BJ (cell line): ENCODE data around the gene THAP8. TPM values are rescaled to one million over a fixed set of nuclear protein-coding genes. Genes with fewer than 3 reads are reported as not detected.

Source experiments
- CTCF ChIA-PET: fragments of 350-600 bp; formaldehyde crosslinking; extraction: SDS; loops from one replicate; lab custom pipeline; 2021; ENCODE audit warnings: antibody characterized with exemption, inconsistent platforms; lab: Yijun Ruan, JAX
- POLR2A ChIA-PET: fragments of 300-600 bp; sonication (Branson Sonifier 250); formaldehyde crosslinking; extraction: SDS; loops from one replicate; lab custom pipeline; 2021; ENCODE audit warnings: antibody characterized with exemption; lab: Charles Lee
- DNase-seq: peaks from one replicate; pipeline ENCODE4 v3.0.0-alpha.2; 2011; ENCODE audit warnings: low read depth
- H3K27me3 ChIP-seq: 2 replicates; pipeline ENCODE4 v1.6.0; 2011; ENCODE audit warnings: low read length; ENCODE audit not compliant: control insufficient read depth, insufficient read depth
- H3K36me3 ChIP-seq: 2 replicates; pipeline ENCODE4 v1.5.1; 2011; ENCODE audit warnings: low read length; ENCODE audit not compliant: control insufficient read depth, insufficient read depth
- H3K4me3 ChIP-seq: 2 replicates; pipeline ENCODE4 v1.5.1; 2011; ENCODE audit warnings: low read depth, mild to moderate bottlenecking, control low read depth, low read length
- CTCF ChIP-seq: IDR thresholded peaks from 2 replicates; pipeline ENCODE4 v1.5.1; 2011; ENCODE audit warnings: low read depth, mild to moderate bottlenecking, control low read depth, inconsistent platforms, low read length, moderate library complexity; ENCODE audit not compliant: insufficient read depth
- polyA plus RNA-seq: library from polyadenylated mRNA; depleted of rRNA; stranded (reverse); fragments of >200 nt; gene quantifications from 2 replicates; pipeline ENCODE4 v1.2.3, GENCODE V29; 2011

THAP8 gene
- polyA plus RNA-seq, 1 experiment, result 11.0 TPM

GRCh38 chr19:36030264-36031148, 23.6 kb downstream of the THAP8 start:
- peaks cover 19% of the 10 kb centered on the region for H3K36me3 ChIP-seq
- ChIA-PET POLR2A (no interaction called here), CTCF (interaction anchor here (1.0 to 1.2 kb wide), 2 partner anchors 10 to 16 kb away, joined by 3 read pairs; partner anchors contain the start of gene ALKBH6)
- no peaks in the 10 kb centered on the region for H3K27me3 ChIP-seq
- TF ChIP-seq CTCF, result peak; percentile 41
- no peak for DNase-seq
- no peak overlapping the region for H3K4me3 ChIP-seq

- CTCF ChIA-PET, result interaction anchor here (0.6 to 1.3 kb wide), 2 partner anchors 13 to 15 kb away, joined by 3 read pairs; partner anchors contain the start of gene ALKBH6
- POLR2A ChIA-PET, result no interaction called here
- no peak for TF ChIP-seq CTCF
- Histone ChIP-seq H3K27me3 (no peaks in the 10 kb centered on the region), H3K4me3 (no peak overlapping the region), H3K36me3 (peaks cover 33% of the 10 kb centered on the region)
- DNase-seq, result no peak
Observed at GRCh38 chr19:36028313-36029041, 25.6 kb downstream of the THAP8 start.

- Histone ChIP-seq H3K4me3 (no peak overlapping the region), H3K27me3 (no peaks in the 10 kb centered on the region), H3K36me3 (peaks cover 34% of the 10 kb centered on the region)
- ChIA-PET POLR2A (no interaction called here), CTCF (interaction anchor here (1.3 kb wide), 1 partner anchor 14 kb away, joined by 3 read pairs; the partner anchor contains the start of gene ALKBH6)
- no peak for DNase-seq
- TF ChIP-seq CTCF, result no peak
Observed at GRCh38 chr19:36027696-36028095, 26.4 kb downstream of the THAP8 start.

DNA sequence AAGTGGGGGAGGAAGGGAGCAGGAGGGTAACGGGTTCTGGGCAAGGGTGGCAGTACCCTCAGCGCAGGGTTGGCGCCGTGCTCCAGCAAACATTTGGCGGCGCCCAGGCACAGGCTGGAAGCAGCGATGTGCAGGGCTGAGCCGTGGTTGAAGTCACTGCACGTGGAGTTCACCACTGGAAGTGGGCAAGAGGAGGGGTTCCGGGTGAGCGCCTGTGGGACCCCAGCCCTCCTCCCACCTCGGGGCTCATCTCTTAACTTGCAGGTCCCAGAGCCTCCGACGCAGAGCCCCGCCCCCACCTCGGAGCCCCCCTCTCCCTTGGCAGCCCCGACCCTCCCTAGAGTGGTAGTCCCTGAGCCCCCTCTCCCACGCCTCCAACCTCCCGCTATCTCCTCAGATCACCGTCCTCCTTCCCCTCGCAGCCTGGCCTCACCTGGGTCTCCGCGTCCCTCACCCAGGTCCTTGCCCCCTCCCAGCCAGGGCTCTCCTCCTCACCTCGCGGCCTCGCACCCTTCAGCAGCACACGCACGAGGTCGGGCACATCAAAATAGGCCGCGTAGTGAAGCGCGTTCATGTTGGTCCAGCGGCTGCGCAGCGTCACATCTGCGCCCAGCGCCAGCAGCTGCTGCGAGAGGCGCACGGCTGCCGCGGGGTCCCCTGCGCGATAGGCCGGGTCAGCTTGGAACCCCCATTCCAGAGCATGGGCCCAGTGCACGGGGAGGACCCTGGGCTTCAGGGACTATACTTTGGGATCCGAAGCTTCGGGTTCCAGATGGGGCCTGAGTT, 27.8 kb downstream of the THAP8 start:
- TF ChIP-seq CTCF, result no peak
- CTCF ChIA-PET, result no interaction called here
- H3K4me3 ChIP-seq, result no peak overlapping the region
- POLR2A ChIA-PET, result no interaction called here
- no peaks in the 10 kb centered on the region for H3K27me3 ChIP-seq
- peaks cover 39% of the 10 kb centered on the region for H3K36me3 ChIP-seq
- no peak for DNase-seq
